ENCODE results near the gene PHPT1.
A peak's percentile ranks its signal among the peaks of the same experiment; 100 is the strongest.

The PHPT1 gene

GRCh38 chr9:136846376-136847087, 2.7 kb upstream of the PHPT1 start:
- no peak for DNase-seq (ENCODE audit: low spot score in 2 of 2)
- Histone ChIP-seq H3K36me3 (replicated peaks) (peaks cover 14% of the 10 kb centered on the region), H3K9me3 (no peaks in the 10 kb centered on the region), H3K4me1 (peaks cover 27% of the 10 kb centered on the region), H3K27me3 (ENCODE audit: low read depth) (no peaks in the 10 kb centered on the region), H3K4me3 (no peak overlapping the region)
- in situ Hi-C loops (cut with MboI; ENCODE audit: low sequenced_read_pairs): no loop called here

GRCh38 chr9:136847088-136847825, 2.0 kb upstream of the PHPT1 start:
- peak in 1 of 2 experiments; percentile 63 for DNase-seq (ENCODE audit: low spot score in 2 of 2)
- in situ Hi-C loops (cut with MboI; ENCODE audit: low sequenced_read_pairs): no loop called here

GRCh38 chr9:136847826-136848392, 1.3 kb upstream of the PHPT1 start:
- Histone ChIP-seq H3K4me3 (peak overlapping the region; percentile 75), H3K27me3 (ENCODE audit: low read depth) (no peaks in the 10 kb centered on the region), H3K9me3 (no peaks in the 10 kb centered on the region), H3K36me3 (replicated peaks) (peaks cover 17% of the 10 kb centered on the region), H3K4me1 (peaks cover 24% of the 10 kb centered on the region)
- DNase-seq (ENCODE audit: low spot score in 2 of 2): peak in 1 of 2 experiments; percentile 80
- in situ Hi-C loops (cut with MboI; ENCODE audit: low sequenced_read_pairs): no loop called here

More at GRCh38 chr9:136847088-136847825, 2.0 kb upstream of the PHPT1 start:
- no peaks in the 10 kb centered on the region for H3K9me3 ChIP-seq
- peaks cover 17% of the 10 kb centered on the region for H3K36me3 ChIP-seq (replicated peaks)
- H3K4me3 ChIP-seq: peak overlapping the region; percentile 75
- peaks cover 27% of the 10 kb centered on the region for H3K4me1 ChIP-seq
- H3K27me3 ChIP-seq (ENCODE audit: low read depth): no peaks in the 10 kb centered on the region

- Histone ChIP-seq H3K27me3 (ENCODE audit: low read depth) (no peaks in the 10 kb centered on the region), H3K9me3 (no peaks in the 10 kb centered on the region), H3K4me3 (peak overlapping the region; percentile 75), H3K4me1 (peaks cover 18% of the 10 kb centered on the region), H3K36me3 (replicated peaks) (peaks cover 17% of the 10 kb centered on the region)
- in situ Hi-C loops (cut with MboI; ENCODE audit: low sequenced_read_pairs): no loop called here
- DNase-seq (ENCODE audit: low spot score in 2 of 2): peak; percentile 35 to 67
Measured at GRCh38 chr9:136848393-136849037, 694 bp upstream of the PHPT1 start.

GRCh38 chr9:136849960-136850865, 1.0 kb downstream of the PHPT1 start:
- peaks cover 17% of the 10 kb centered on the region for H3K36me3 ChIP-seq (replicated peaks)
- in situ Hi-C loops (cut with MboI; ENCODE audit: low sequenced_read_pairs): no loop called here

GRCh38 chr9:136850866-136851775, 1.9 kb downstream of the PHPT1 start:
- H3K27me3 ChIP-seq (ENCODE audit: low read depth): no peaks in the 10 kb centered on the region
- DNase-seq (ENCODE audit: low spot score in 2 of 2): no peak
- no peak overlapping the region for H3K4me3 ChIP-seq
- in situ Hi-C loops (cut with MboI; ENCODE audit: low sequenced_read_pairs): no loop called here
- peaks cover 14% of the 10 kb centered on the region for H3K4me1 ChIP-seq
- H3K36me3 ChIP-seq (replicated peaks): peaks cover 17% of the 10 kb centered on the region
- no peaks in the 10 kb centered on the region for H3K9me3 ChIP-seq

More at GRCh38 chr9:136849960-136850865, 1.0 kb downstream of the PHPT1 start:
- Histone ChIP-seq H3K4me3 (peak overlapping the region; percentile 75), H3K9me3 (no peaks in the 10 kb centered on the region), H3K27me3 (ENCODE audit: low read depth) (no peaks in the 10 kb centered on the region), H3K4me1 (peaks cover 14% of the 10 kb centered on the region)
- no peak for DNase-seq (ENCODE audit: low spot score in 2 of 2)

GRCh38 chr9:136851941-136852663, 2.9 kb downstream of the PHPT1 start, which contains the start of gene MAMDC4:
Gene MAMDC4, plus strand, starts transcription at chr9:136852346. Its CDS starts 71 bp downstream, at chr9:136852417.
- in situ Hi-C loops (cut with MboI; ENCODE audit: low sequenced_read_pairs): no loop called here
- Histone ChIP-seq H3K4me3 (no peak within 1 kb of the TSS), H3K4me1 (peaks cover 14% of the 10 kb centered on the region)

GRCh38 chr9:136852664-136853595, 3.7 kb downstream of the PHPT1 start:
- Histone ChIP-seq H3K4me1 (peaks cover 9% of the 10 kb centered on the region), H3K27me3 (ENCODE audit: low read depth) (no peaks in the 10 kb centered on the region), H3K9me3 (no peaks in the 10 kb centered on the region), H3K4me3 (no peak overlapping the region), H3K36me3 (replicated peaks) (peaks cover 17% of the 10 kb centered on the region)
- peak in 1 of 2 experiments; percentile 11 for DNase-seq (ENCODE audit: low spot score in 2 of 2)
- in situ Hi-C loops (cut with MboI; ENCODE audit: low sequenced_read_pairs): no loop called here

More at GRCh38 chr9:136851941-136852663, 2.9 kb downstream of the PHPT1 start, which contains the start of gene MAMDC4:
- no peaks in the 10 kb centered on the region for H3K27me3 ChIP-seq (ENCODE audit: low read depth)
- H3K36me3 ChIP-seq (replicated peaks): peaks cover 17% of the 10 kb centered on the region
- no peaks in the 10 kb centered on the region for H3K9me3 ChIP-seq
- no peak for DNase-seq (ENCODE audit: low spot score in 2 of 2)

- in situ Hi-C loops (cut with MboI; ENCODE audit: low sequenced_read_pairs): no loop called here
- Histone ChIP-seq H3K4me1 (peaks cover 8% of the 10 kb centered on the region; the same call in 1 of the 2 replicates), H3K9me3 (no peaks in the 10 kb centered on the region), H3K4me3 (no peak overlapping the region), H3K36me3 (replicated peaks) (peaks cover 17% of the 10 kb centered on the region), H3K27me3 (ENCODE audit: low read depth) (no peaks in the 10 kb centered on the region)
- peak in 1 of 2 experiments; percentile 12 for DNase-seq (ENCODE audit: low spot score in 2 of 2)
Measured at GRCh38 chr9:136853596-136854112, 4.4 kb downstream of the PHPT1 start.

GRCh38 chr9:136854113-136854841, 5.1 kb downstream of the PHPT1 start:
- Histone ChIP-seq H3K36me3 (replicated peaks) (peaks cover 17% of the 10 kb centered on the region), H3K27me3 (ENCODE audit: low read depth) (no peaks in the 10 kb centered on the region), H3K9me3 (no peaks in the 10 kb centered on the region), H3K4me1 (peaks cover 8% of the 10 kb centered on the region; the same call in 1 of the 2 replicates), H3K4me3 (no peak overlapping the region)
- in situ Hi-C loops (cut with MboI; ENCODE audit: low sequenced_read_pairs): no loop called here
- DNase-seq (ENCODE audit: low spot score in 2 of 2): peak in 1 of 2 experiments; percentile 13

Measured in HAP-1 (cell line).